Bone marrow (tissue), 2 donors: Measurements from ENCODE around the gene PLRG1.
"Not testable (repeated sequence)": the region's sequence is repeated elsewhere in the genome, so short reads cannot be mapped to it uniquely, and the experiment has no call there.

ENCODE experiments used
- DNase-seq, 2 donors: peaks; one replicate each; lab custom pipeline; 2025; lab: John Stamatoyannopoulos, UW

Gene PLRG1

GRCh38 chr4:154549894-154550790, at the start of gene PLRG1:
TSS of gene PLRG1 (minus strand) at chr4:154550400. CDS start at chr4:154550308, 92 bp downstream.
- peak; percentile 91 to 94 for DNase-seq

GRCh38 chr4:154597798-154598774, 47.9 kb upstream of the PLRG1 start:
- DNase-seq: no peak

- not testable (repeated sequence) for DNase-seq
Measured at GRCh38 chr4:154597281-154597680, 47.1 kb upstream of the PLRG1 start.

GRCh38 chr4:154595807-154596206, 45.6 kb upstream of the PLRG1 start:
- no peak for DNase-seq

- not testable (repeated sequence) for DNase-seq
Measured at GRCh38 chr4:154594343-154594742, 44.1 kb upstream of the PLRG1 start.

GRCh38 chr4:154593868-154594267, 43.7 kb upstream of the PLRG1 start:
- DNase-seq: no peak

- DNase-seq: no peak
Measured at GRCh38 chr4:154591890-154592289, 41.7 kb upstream of the PLRG1 start.

GRCh38 chr4:154590329-154591006, 40.3 kb upstream of the PLRG1 start, which contains the start of gene FGA:
TSS of gene FGA (minus strand) at chr4:154590742. CDS start at chr4:154590687, 55 bp downstream.
- DNase-seq: no peak

- no peak for DNase-seq
Measured at GRCh38 chr4:154589296-154590197, 39.3 kb upstream of the PLRG1 start.

GRCh38 chr4:154588198-154588597, 38.0 kb upstream of the PLRG1 start:
- no peak for DNase-seq

GRCh38 chr4:154586296-154587033, 36.3 kb upstream of the PLRG1 start:
- DNase-seq: no peak

- no peak for DNase-seq
Measured at GRCh38 chr4:154585369-154586018, 35.3 kb upstream of the PLRG1 start.

- DNase-seq: no peak
Measured at GRCh38 chr4:154584259-154584658, 34.1 kb upstream of the PLRG1 start.

GRCh38 chr4:154583677-154584076, 33.5 kb upstream of the PLRG1 start:
- DNase-seq: no peak

GRCh38 chr4:154583230-154583629, 33.0 kb upstream of the PLRG1 start:
- DNase-seq: no peak

- no peak for DNase-seq
Measured at GRCh38 chr4:154582723-154583122, 32.5 kb upstream of the PLRG1 start.

GRCh38 chr4:154579927-154580326, 29.7 kb upstream of the PLRG1 start:
- no peak for DNase-seq

GRCh38 chr4:154578919-154579318, 28.7 kb upstream of the PLRG1 start:
- no peak for DNase-seq

- no peak for DNase-seq
Measured at GRCh38 chr4:154577324-154577723, 27.1 kb upstream of the PLRG1 start.

GRCh38 chr4:154574311-154574710, 24.1 kb upstream of the PLRG1 start:
- no peak for DNase-seq
